SU-DHL-6 (cell line): ENCODE measurements around the gene HOXB5.

Source experiments
- EZH2phosphoT487 ChIP-seq: fragments of 200-600 bp; sonication (generic), shearing (Covaris generic); conservative IDR thresholded peaks from 2 replicates; pipeline ENCODE4 v1.6.1; 2018; ENCODE audit warnings: mild to moderate bottlenecking, antibody characterized with exemption, low read length, moderate library complexity, mixed read lengths
- TF ChIP-seq, protein P1 (sequence below): fragments of 200-600 bp; sonication (generic); IDR thresholded peaks from one replicate; pipeline ENCODE4 v1.5.1; 2017; ENCODE audit warnings: antibody characterized with exemption, mild to moderate bottlenecking, low read length, moderate library complexity; ENCODE audit not compliant: insufficient read depth, poor library complexity, severe bottlenecking

DNA sequence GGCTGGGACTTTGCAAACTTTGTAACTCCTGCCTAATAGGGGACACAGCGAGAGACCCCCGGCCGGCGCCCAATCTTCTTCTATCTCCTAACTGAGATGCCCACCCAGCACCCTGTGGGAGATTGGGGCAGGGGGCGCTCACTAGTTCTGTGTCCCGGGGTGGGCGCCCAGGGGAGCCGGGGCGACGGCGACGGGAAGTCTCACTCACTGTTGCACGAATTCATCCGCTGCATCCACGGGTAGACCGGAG, 3.9 kb upstream of the HOXB5 start:
- TF ChIP-seq, protein P1, sequence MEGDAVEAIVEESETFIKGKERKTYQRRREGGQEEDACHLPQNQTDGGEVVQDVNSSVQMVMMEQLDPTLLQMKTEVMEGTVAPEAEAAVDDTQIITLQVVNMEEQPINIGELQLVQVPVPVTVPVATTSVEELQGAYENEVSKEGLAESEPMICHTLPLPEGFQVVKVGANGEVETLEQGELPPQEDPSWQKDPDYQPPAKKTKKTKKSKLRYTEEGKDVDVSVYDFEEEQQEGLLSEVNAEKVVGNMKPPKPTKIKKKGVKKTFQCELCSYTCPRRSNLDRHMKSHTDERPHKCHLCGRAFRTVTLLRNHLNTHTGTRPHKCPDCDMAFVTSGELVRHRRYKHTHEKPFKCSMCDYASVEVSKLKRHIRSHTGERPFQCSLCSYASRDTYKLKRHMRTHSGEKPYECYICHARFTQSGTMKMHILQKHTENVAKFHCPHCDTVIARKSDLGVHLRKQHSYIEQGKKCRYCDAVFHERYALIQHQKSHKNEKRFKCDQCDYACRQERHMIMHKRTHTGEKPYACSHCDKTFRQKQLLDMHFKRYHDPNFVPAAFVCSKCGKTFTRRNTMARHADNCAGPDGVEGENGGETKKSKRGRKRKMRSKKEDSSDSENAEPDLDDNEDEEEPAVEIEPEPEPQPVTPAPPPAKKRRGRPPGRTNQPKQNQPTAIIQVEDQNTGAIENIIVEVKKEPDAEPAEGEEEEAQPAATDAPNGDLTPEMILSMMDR, result no peak
- no peak for TF ChIP-seq EZH2phosphoT487
